HG02852 (cell line): ENCODE measurements around the gene CAB39.

Source experiments
- ATAC-seq: cut with Tn5 transposase; IDR thresholded peaks from one replicate; pipeline ENCODE4 v1.9.1; 2021; ENCODE audit warnings: mild to moderate bottlenecking, moderate library complexity; ENCODE audit not compliant: unreplicated experiment

CAB39 gene

GRCh38 chr2:230849633-230850357 lies 137.2 kb downstream of the CAB39 start:
- ATAC-seq = no peak

- no peak for ATAC-seq
These were observed 137.7 kb downstream of the CAB39 start for GRCh38 chr2:230850358-230850658.

- ATAC-seq = no peak
These were observed 139.5 kb downstream of the CAB39 start for GRCh38 chr2:230852113-230852512.

GRCh38 chr2:230861552-230862255 lies 149.1 kb downstream of the CAB39 start:
- no peak for ATAC-seq

GRCh38 chr2:230862292-230862691 lies 149.7 kb downstream of the CAB39 start:
- no peak for ATAC-seq

GRCh38 chr2:230863031-230863430 lies 150.4 kb downstream of the CAB39 start:
- ATAC-seq = no peak

GRCh38 chr2:230863442-230864121 lies 150.9 kb downstream of the CAB39 start:
- no peak for ATAC-seq

GRCh38 chr2:230864122-230864604 lies 151.5 kb downstream of the CAB39 start:
- ATAC-seq = no peak

GRCh38 chr2:230864605-230865306 lies 152.1 kb downstream of the CAB39 start, which contains the start of gene ITM2C:
Gene ITM2C, plus strand, starts transcription at chr2:230864942. Its CDS starts 84 bp downstream, at chr2:230865026.
- peak; percentile 68 for ATAC-seq

- ATAC-seq = no peak
These were observed 152.7 kb downstream of the CAB39 start for GRCh38 chr2:230865307-230865765.

- ATAC-seq = no peak
These were observed 153.4 kb downstream of the CAB39 start for GRCh38 chr2:230865766-230866755.

GRCh38 chr2:230866756-230867523 lies 154.3 kb downstream of the CAB39 start:
- ATAC-seq = no peak

GRCh38 chr2:230868161-230868946 lies 155.7 kb downstream of the CAB39 start:
- no peak for ATAC-seq

- ATAC-seq = no peak
These were observed 156.6 kb downstream of the CAB39 start for GRCh38 chr2:230868947-230869913.

- ATAC-seq = no peak
These were observed 157.4 kb downstream of the CAB39 start for GRCh38 chr2:230869914-230870543.
